H1 (cell line): Measurements from ENCODE around the gene ALK. TPM values are rescaled to one million over a fixed set of nuclear protein-coding genes. Genes with fewer than 3 reads are reported as not detected.

Source experiments
- CBX5 ChIP-seq: fragments of 300-800, 300-1000 bp; sonication (generic); IDR thresholded peaks from 2 replicates; pipeline ENCODE4 v1.7.1; 2016; ENCODE audit warnings: antibody characterized with exemption, low read length, low read depth
- CBX8 ChIP-seq: fragments of 300-800, 300-1000 bp; sonication (generic); IDR thresholded peaks from 2 replicates; pipeline ENCODE4 v1.7.1; 2016; ENCODE audit warnings: low read depth, low read length, borderline replicate concordance
- GTF2F1 ChIP-seq: IDR thresholded peaks from 2 replicates; pipeline ENCODE4 v1.6.1; 2012; ENCODE audit warnings: low read depth, low read length, improper control_type of control experiment, borderline replicate concordance
- HDAC6 ChIP-seq: IDR thresholded peaks from one replicate; pipeline ENCODE4 v1.7.1; 2012; ENCODE audit warnings: low read depth, mild to moderate bottlenecking, inconsistent platforms, low read length, moderate library complexity
- KDM1A ChIP-seq: fragments of 200-600, 300-600 bp; sonication (generic); IDR thresholded peaks from 2 replicates; pipeline ENCODE4 v1.7.1; 2016; ENCODE audit warnings: mild to moderate bottlenecking, low read length, borderline replicate concordance
- NRF1 ChIP-seq: IDR thresholded peaks from 2 replicates; pipeline ENCODE4 v1.6.1; 2011; ENCODE audit warnings: mild to moderate bottlenecking, low read depth, low read length, improper control_type of control experiment
- POLR2A ChIP-seq, 2 experiments: IDR thresholded peaks; 1 replicate in 1 of 2; 2 replicates in 1 of 2; pipeline ENCODE4 v1.6.1; 2011; ENCODE audit warnings: low read depth in 2 of 2, low read length in 2 of 2, mild to moderate bottlenecking in 2 of 2; ENCODE audit errors: control extremely low read depth in 1 of 2
- RFX5 ChIP-seq: IDR thresholded peaks from 2 replicates; pipeline ENCODE4 v1.6.1; 2011; ENCODE audit warnings: low read depth, low read length, improper control_type of control experiment, borderline replicate concordance
- YY1 ChIP-seq: IDR thresholded peaks from 2 replicates; pipeline ENCODE4 v1.6.1; 2011; ENCODE audit warnings: low read depth, mild to moderate bottlenecking, low read length
- polyA plus RNA-seq, 7 experiments: library from polyadenylated mRNA; depleted of rRNA in 3 of 7; stranded (reverse) in 5 of 7; unstranded in 2 of 7; fragments of >200 nt in 5 of 7; fragments of 200-250 nt in 2 of 7; gene quantifications; 1 replicate in 5 of 7; 2 replicates in 1 of 7; 4 replicates in 1 of 7; pipeline versions ENCODE4 v1.2.1 to v1.2.3, GENCODE V29; 2011 to 2013; ENCODE audit warnings: missing spikeins in 2 of 7, mixed read lengths in 2 of 7
- total RNA-seq: library from RNA; stranded (reverse); fragmentation: NEBNext Ultra II Directional; extraction: Animal tissue kit (Norgen Biotek cat#: 25700); gene quantifications from 2 replicates; pipeline ENCODE4 v1.2.1, GENCODE V29; 2021

Gene ALK
- total and polyA plus RNA-seq, 2 of the 8 experiments (the other 6 are each of a cell fraction or from before 2014, with no cell fraction given): 0.02 to 0.09 TPM

GRCh38 chr2:29250977-29251376 lies 670.4 kb downstream of the ALK start (continued):
- TF ChIP-seq RFX5: no peak
- no peak for TF ChIP-seq KDM1A
- no peak for TF ChIP-seq POLR2A (IDR thresholded peaks at IDR 0.05; ENCODE audit: control extremely low read depth in 1 of 2, low read depth in 2 of 2, low read length in 2 of 2)
- TF ChIP-seq YY1: no peak
- TF ChIP-seq NRF1: no peak
- no peak for TF ChIP-seq CBX5
- no peak for TF ChIP-seq GTF2F1
- no peak for TF ChIP-seq HDAC6
- no peak for TF ChIP-seq CBX8
